H1 (cell line): ENCODE data around the gene NUB1. TPM values are rescaled to one million over a fixed set of nuclear protein-coding genes. Genes with fewer than 3 reads are reported as not detected.

Source experiments
- CTCF ChIA-PET: fragments of 300-600 bp; sonication (Branson Sonifier 250); formaldehyde crosslinking; loops from one replicate; lab custom pipeline; 2021; ENCODE audit not compliant: partially characterized antibody; lab: Charles Lee
- POLR2A ChIA-PET: fragments of 300-600 bp; sonication (Branson Sonifier 250); formaldehyde crosslinking; loops from one replicate; lab custom pipeline; 2021; ENCODE audit warnings: inconsistent platforms; ENCODE audit not compliant: partially characterized antibody; lab: Charles Lee
- DNase-seq, 2 experiments: peaks; one replicate each; pipeline versions ENCODE4 v3.0.0 to v3.0.0-alpha.2; 2010 to 2022; ENCODE audit warnings: low spot score in 2 of 2, low read depth in 1 of 2, mixed read lengths in 1 of 2
- FAIRE-seq: peaks from 2 replicates; lab custom pipeline; 2011; peaks lifted over from hg19 to GRCh38; lab: Jason Lieb, UNC
- H2AFZ ChIP-seq: 2 replicates; pipeline ENCODE4 v1.8.1; 2012; ENCODE audit warnings: low read length, inconsistent platforms
- H2AK5ac ChIP-seq: 2 replicates; pipeline ENCODE4 v1.6.1; 2013; ENCODE audit warnings: low read depth, low read length
- H2BK120ac ChIP-seq: replicated peaks from 2 replicates; pipeline ENCODE3; 2013; ENCODE audit warnings: low read depth, low read length, inconsistent platforms
- H2BK12ac ChIP-seq: 2 replicates; pipeline ENCODE4 v1.6.1; 2013; ENCODE audit warnings: low read depth, low read length
- H2BK15ac ChIP-seq: 2 replicates; pipeline ENCODE4 v1.6.1; 2013; ENCODE audit warnings: low read length
- H2BK20ac ChIP-seq: 2 replicates; pipeline ENCODE4 v1.6.1; 2013; ENCODE audit warnings: low read length
- H2BK5ac ChIP-seq: 2 replicates; pipeline ENCODE4 v1.6.1; 2013; ENCODE audit warnings: low read depth, low read length
- H3K14ac ChIP-seq: 2 replicates; pipeline ENCODE4 v1.6.1; 2013; ENCODE audit warnings: inconsistent platforms; ENCODE audit not compliant: insufficient read length
- H3K18ac ChIP-seq: 2 replicates; pipeline ENCODE4 v1.6.1; 2013; ENCODE audit warnings: low read length; ENCODE audit errors: extremely low read depth
- H3K23ac ChIP-seq: 2 replicates; pipeline ENCODE4 v1.6.1; 2013; ENCODE audit warnings: inconsistent platforms; ENCODE audit not compliant: insufficient read length
- H3K23me2 ChIP-seq: 2 replicates; pipeline ENCODE4 v1.6.1; 2013; ENCODE audit warnings: low read depth, low read length
- H3K27ac ChIP-seq: 2 replicates; pipeline ENCODE4 v1.6.1; 2011; ENCODE audit warnings: low read depth, low read length, inconsistent platforms
- H3K27me3 ChIP-seq, 4 experiments: replicated peaks in 1 of 4; 1 replicate in 1 of 4; 2 replicates in 3 of 4; pipeline versions ENCODE4 v1.6.1 to v1.8.1; 2011 to 2013; ENCODE audit warnings: low read length in 3 of 4, mild to moderate bottlenecking in 3 of 4, inconsistent platforms in 2 of 4, mixed read lengths in 2 of 4, moderate library complexity in 1 of 4; ENCODE audit not compliant: control insufficient read depth in 3 of 4, insufficient read depth in 3 of 4; ENCODE audit errors: extremely low read depth in 1 of 4
- H3K36me3 ChIP-seq, 4 experiments: 2 replicates each; pipeline versions ENCODE4 v1.6.1 to v1.8.1; 2011 to 2013; ENCODE audit warnings: mild to moderate bottlenecking in 4 of 4, low read length in 3 of 4, moderate library complexity in 2 of 4, control low read depth in 1 of 4, inconsistent platforms in 1 of 4; ENCODE audit not compliant: insufficient read depth in 4 of 4, control insufficient read depth in 2 of 4
- H3K4ac ChIP-seq: replicated peaks from 2 replicates; pipeline ENCODE3; 2013; ENCODE audit warnings: low read length, low read depth, mixed read lengths, inconsistent platforms; ENCODE audit not compliant: insufficient read length
- H3K4me1 ChIP-seq, 4 experiments: replicated peaks in 1 of 4; 1 replicate in 1 of 4; 2 replicates in 3 of 4; pipeline versions ENCODE4 v1.6.1 to v1.8.1; 2011 to 2013; ENCODE audit warnings: low read length in 3 of 4, inconsistent platforms in 2 of 4, mixed read lengths in 1 of 4; ENCODE audit not compliant: insufficient read depth in 4 of 4, control insufficient read depth in 3 of 4
- H3K4me2 ChIP-seq, 2 experiments: 2 replicates each; pipeline versions ENCODE4 v1.6.1 to v1.8.1; 2011 to 2013; ENCODE audit warnings: low read depth in 2 of 2, low read length in 2 of 2, control low read depth in 1 of 2, inconsistent platforms in 1 of 2, mild to moderate bottlenecking in 1 of 2; ENCODE audit not compliant: insufficient read depth in 1 of 2
- H3K4me3 ChIP-seq, 4 experiments: fragments of 200-600, 300-600 bp in 1 of 4; sonication (generic), shearing (Covaris generic), sonication (Bioruptor Twin) in 1 of 4; 2 replicates each; pipeline versions ENCODE4 v1.5.1 to v1.8.1; 2011 to 2016; ENCODE audit warnings: low read length in 4 of 4, low read depth in 3 of 4, control low read depth in 2 of 4, inconsistent platforms in 2 of 4, mild to moderate bottlenecking in 2 of 4, mixed read lengths in 1 of 4, moderate library complexity in 1 of 4; ENCODE audit not compliant: insufficient read depth in 2 of 4; ENCODE audit errors: extremely low read depth in 1 of 4
- H3K56ac ChIP-seq: replicated peaks from 2 replicates; pipeline ENCODE3; 2013; ENCODE audit warnings: low read depth, mild to moderate bottlenecking, mixed read lengths, low read length, inconsistent platforms; ENCODE audit not compliant: insufficient read length
- H3K79me1 ChIP-seq: 2 replicates; pipeline ENCODE4 v1.6.1; 2013; ENCODE audit warnings: low read depth, low read length, control low read depth
- H3K79me2 ChIP-seq, 2 experiments: 2 replicates each; pipeline versions ENCODE4 v1.6.1 to v1.8.1; 2012 to 2013; ENCODE audit warnings: low read length in 2 of 2, mild to moderate bottlenecking in 2 of 2, inconsistent platforms in 1 of 2; ENCODE audit not compliant: insufficient read depth in 2 of 2, control insufficient read depth in 1 of 2
- H3K9ac ChIP-seq, 4 experiments: replicated peaks in 1 of 4; 1 replicate in 1 of 4; 2 replicates in 3 of 4; pipeline versions ENCODE4 v1.6.1 to v1.8.1; 2011 to 2013; ENCODE audit warnings: low read depth in 3 of 4, low read length in 3 of 4, control low read depth in 2 of 4, mild to moderate bottlenecking in 2 of 4, moderate library complexity in 2 of 4, inconsistent platforms in 1 of 4; ENCODE audit errors: extremely low read depth in 1 of 4
- H3K9me3 ChIP-seq, 2 experiments: 2 replicates each; pipeline versions ENCODE4 v1.6.1 to v1.8.1; 2012 to 2013; ENCODE audit warnings: mild to moderate bottlenecking in 2 of 2, moderate library complexity in 2 of 2, control low read depth in 1 of 2, inconsistent platforms in 1 of 2, low read depth in 1 of 2, low read length in 1 of 2, mixed read lengths in 1 of 2; ENCODE audit not compliant: insufficient read depth in 2 of 2
- H4K20me1 ChIP-seq, 2 experiments: replicated peaks in 1 of 2; 2 replicates each; pipeline versions ENCODE3 to v1.8.1; 2011 to 2013; ENCODE audit warnings: inconsistent platforms in 2 of 2, low read length in 2 of 2, mild to moderate bottlenecking in 1 of 2; ENCODE audit not compliant: insufficient read depth in 2 of 2, control insufficient read depth in 1 of 2
- H4K5ac ChIP-seq: 2 replicates; pipeline ENCODE4 v1.6.1; 2013; ENCODE audit warnings: low read length, low read depth, mixed read lengths, inconsistent platforms; ENCODE audit not compliant: insufficient read length
- H4K8ac ChIP-seq: 2 replicates; pipeline ENCODE4 v1.8.0; 2013; ENCODE audit warnings: mild to moderate bottlenecking, moderate library complexity, low read length, inconsistent platforms; ENCODE audit not compliant: insufficient read depth; ENCODE audit errors: extremely low read depth
- H4K91ac ChIP-seq: replicated peaks from 2 replicates; pipeline ENCODE3; 2013; ENCODE audit warnings: low read length, mixed read lengths, inconsistent platforms; ENCODE audit not compliant: insufficient read length
- BACH1 ChIP-seq: IDR thresholded peaks from 2 replicates; pipeline ENCODE4 v1.6.1; 2012; ENCODE audit warnings: low read length, improper control_type of control experiment
- CBX8 ChIP-seq: fragments of 300-800, 300-1000 bp; sonication (generic); IDR thresholded peaks from 2 replicates; pipeline ENCODE4 v1.7.1; 2016; ENCODE audit warnings: low read depth, low read length, borderline replicate concordance
- CEBPB ChIP-seq: IDR thresholded peaks from 2 replicates; pipeline ENCODE4 v1.6.1; 2012; ENCODE audit warnings: low read depth, low read length
- CTCF ChIP-seq, 3 experiments: IDR thresholded peaks; 1 replicate in 2 of 3; 2 replicates in 1 of 3; pipeline versions ENCODE4 v1.5.1 to v1.6.1; 2011; ENCODE audit warnings: low read length in 3 of 3, mild to moderate bottlenecking in 3 of 3, inconsistent platforms in 2 of 3, low read depth in 1 of 3, moderate library complexity in 1 of 3; ENCODE audit not compliant: insufficient read depth in 1 of 3; ENCODE audit errors: control extremely low read depth in 1 of 3
- HDAC2 ChIP-seq, 2 experiments: fragments of 300-600 bp in 1 of 2; sonication (generic) in 1 of 2; IDR thresholded peaks; 2 replicates each; pipeline ENCODE4 v1.6.1; 2011 to 2012; ENCODE audit warnings: low read depth in 2 of 2, low read length in 2 of 2, mild to moderate bottlenecking in 2 of 2, moderate library complexity in 2 of 2, borderline replicate concordance in 1 of 2, inconsistent platforms in 1 of 2
- KDM5A ChIP-seq: fragments of 200-600 bp; IDR thresholded peaks from 2 replicates; pipeline ENCODE4 v1.7.1; 2012; ENCODE audit warnings: mild to moderate bottlenecking, low read length, inconsistent platforms, mixed read lengths
- NRF1 ChIP-seq: IDR thresholded peaks from 2 replicates; pipeline ENCODE4 v1.6.1; 2011; ENCODE audit warnings: mild to moderate bottlenecking, low read depth, low read length, improper control_type of control experiment
- POLR2A ChIP-seq, 2 experiments: IDR thresholded peaks; 1 replicate in 1 of 2; 2 replicates in 1 of 2; pipeline ENCODE4 v1.6.1; 2011; ENCODE audit warnings: low read depth in 2 of 2, low read length in 2 of 2, mild to moderate bottlenecking in 2 of 2; ENCODE audit errors: control extremely low read depth in 1 of 2
- POU5F1 ChIP-seq: IDR thresholded peaks from 2 replicates; pipeline ENCODE4 v1.6.1; 2011; ENCODE audit warnings: low read depth, mild to moderate bottlenecking, low read length, moderate library complexity
- SIX5 ChIP-seq: IDR thresholded peaks from 2 replicates; pipeline ENCODE4 v1.6.1; 2011; ENCODE audit warnings: mild to moderate bottlenecking, low read depth, low read length
- SP2 ChIP-seq: IDR thresholded peaks from 2 replicates; pipeline ENCODE4 v1.6.1; 2012; ENCODE audit warnings: mild to moderate bottlenecking, low read length, inconsistent platforms
- TAF7 ChIP-seq: optimal IDR thresholded peaks from 2 replicates; pipeline ENCODE3; 2011; ENCODE audit warnings: low read depth, mild to moderate bottlenecking, inconsistent platforms, low read length, moderate library complexity, borderline replicate concordance
- WGBS, 2 experiments: shearing (Covaris generic) in 1 of 2; methylation state at CpG; one replicate each; pipeline versions ENCODE4 v1.1.6 to v1.1.7; 2013 to 2015; ENCODE audit warnings: low lambda C conversion rate in 2 of 2, mixed read lengths in 2 of 2, inconsistent platforms in 1 of 2, low coverage in 1 of 2, missing lambda C conversion rate in 1 of 2; ENCODE audit not compliant: insufficient replicate concordance in 2 of 2, insufficient coverage in 1 of 2, insufficient read length in 1 of 2; ENCODE audit errors: extremely low coverage in 1 of 2, missing lambda C conversion rate in 1 of 2; 5-methylcytosine and 5-hydroxymethylcytosine counted together
- polyA plus RNA-seq, 7 experiments: library from polyadenylated mRNA; depleted of rRNA in 3 of 7; stranded (reverse) in 5 of 7; unstranded in 2 of 7; fragments of >200 nt in 5 of 7; fragments of 200-250 nt in 2 of 7; gene quantifications; 1 replicate in 5 of 7; 2 replicates in 1 of 7; 4 replicates in 1 of 7; pipeline versions ENCODE4 v1.2.1 to v1.2.3, GENCODE V29; 2011 to 2013; ENCODE audit warnings: missing spikeins in 2 of 7, mixed read lengths in 2 of 7
- total RNA-seq: library from RNA; stranded (reverse); fragmentation: NEBNext Ultra II Directional; extraction: Animal tissue kit (Norgen Biotek cat#: 25700); gene quantifications from 2 replicates; pipeline ENCODE4 v1.2.1, GENCODE V29; 2021

NUB1 gene
- total and polyA plus RNA-seq, 2 of the 8 experiments (the other 6 are each of a cell fraction or from before 2014, with no cell fraction given) = 22.1 to 43.5 TPM

- POLR2A ChIA-PET = no interaction called here
- Histone ChIP-seq H3K36me3 (no peaks in the 10 kb centered on the region), H3K27me3 (no peaks in the 10 kb centered on the region), H4K20me1 (peaks cover 0 to 6% of the 10 kb centered on the region in 2 experiments), H3K23me2 (peaks cover 9% of the 10 kb centered on the region; the same call in 1 of the 2 replicates), H3K4ac (no peak overlapping the region), H3K23ac (no peak overlapping the region), H2AK5ac (no peak overlapping the region), H3K14ac (no peak overlapping the region), H3K9ac (no peak overlapping the region), H4K8ac (no peak overlapping the region), H3K56ac (no peak overlapping the region), H3K4me3 (no peak overlapping the region), H3K4me2 (no peak overlapping the region), H2BK20ac (no peak overlapping the region), H3K79me1 (no peaks in the 10 kb centered on the region), H3K27ac (no peak overlapping the region), H2BK5ac (no peak overlapping the region), H4K5ac (no peak overlapping the region), H3K18ac (no peak overlapping the region), H2BK15ac (no peak overlapping the region), H3K9me3 (peaks cover 21% of the 10 kb centered on the region in 2 experiments; a peak in 3 of 4 replicates), H3K79me2 (no peaks in the 10 kb centered on the region), H2BK120ac (no peak overlapping the region), H2AFZ (no peak overlapping the region), H4K91ac (no peak overlapping the region), H3K4me1 (no peaks in the 10 kb centered on the region), H2BK12ac (no peak overlapping the region)
- FAIRE-seq (no peak), DNase-seq (no peak)
- whole genome bisulfite sequencing, 2 experiments = 90% methylated on average over 4 of the region's 4 CpGs; no CpG with 5 or more reads in 1 of the 2 experiments
- CTCF ChIA-PET = interaction anchor here (0.6 to 5.6 kb wide), 8 partner anchors 9 to 256 kb away, joined by 3 to 161 read pairs (median 33); partner anchors contain the start of gene NUB1
- TF ChIP-seq CEBPB (no peak), KDM5A (no peak), SP2 (no peak), CTCF (IDR thresholded peaks at IDR 0.05; ENCODE audit: control extremely low read depth in 1 of 3, insufficient read depth in 1 of 3, low read depth in 1 of 3, low read length in 3 of 3) (no peak), NRF1 (no peak), POLR2A (IDR thresholded peaks at IDR 0.05; ENCODE audit: control extremely low read depth in 1 of 2, low read depth in 2 of 2, low read length in 2 of 2) (no peak), CBX8 (no peak), TAF7 (no peak), BACH1 (no peak), SIX5 (no peak), HDAC2 (IDR thresholded peaks at IDR 0.05; ENCODE audit: borderline replicate concordance in 1 of 2, low read depth in 2 of 2, low read length in 2 of 2) (no peak), POU5F1 (no peak)
Observed at GRCh38 chr7:151317936-151318335, 23.7 kb upstream of the NUB1 start.
